ENCODE data around the gene ADCY2. TPM values are rescaled to one million over a fixed set of nuclear protein-coding genes. Genes with fewer than 3 reads are reported as not detected.

Gene ADCY2
- total RNA-seq, 1 experiment from 2014 or later = 0.34 TPM

DNA sequence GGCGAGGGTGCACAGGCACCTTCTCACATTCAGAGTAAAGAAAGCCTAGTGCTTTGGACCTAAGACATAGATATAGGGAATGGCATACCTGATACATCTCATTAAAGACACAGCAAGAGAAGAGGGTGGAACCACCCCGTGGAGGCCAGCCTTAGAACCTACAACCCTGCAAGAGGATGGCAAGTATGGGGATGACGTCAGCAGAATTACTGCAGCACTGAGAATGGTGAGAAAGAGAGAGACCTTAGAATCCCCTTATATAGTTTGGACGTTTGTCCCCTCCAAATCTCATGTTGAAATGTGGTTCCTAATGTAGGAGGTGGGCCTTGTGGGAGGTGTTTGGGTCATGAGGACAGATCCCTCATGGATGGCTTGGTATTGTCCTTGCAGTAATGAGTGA, 28.2 kb upstream of the ADCY2 start:
- no TSS peak for BruUV-seq (replicated peaks)
- H3K27ac ChIP-seq (ENCODE audit: low read depth, low read length, poor library complexity, severe bottlenecking) = no peak overlapping the region
- intact Hi-C loops (cut with micrococcal nuclease; ENCODE audit: unreplicated experiment) = no loop called here
- no peaks in the 10 kb centered on the region for H3K9me3 ChIP-seq (ENCODE audit: low read depth, low read length, poor library complexity, severe bottlenecking)
- POLR2A ChIA-PET (ENCODE audit: low non-redundant PET) = no interaction called here
- no peak overlapping the region for H3K4me3 ChIP-seq (ENCODE audit: low read depth, low read length, poor library complexity, severe bottlenecking)
- H3K27me3 ChIP-seq (replicated peaks; ENCODE audit: insufficient read depth, low read depth, low read length, poor library complexity) = no peaks in the 10 kb centered on the region
- H3K36me3 ChIP-seq (ENCODE audit: insufficient read depth, low read length, poor library complexity, severe bottlenecking) = no peaks in the 10 kb centered on the region
- no peak for DNase-seq (ENCODE audit: low spot score)
- TF ChIP-seq, protein P1, sequence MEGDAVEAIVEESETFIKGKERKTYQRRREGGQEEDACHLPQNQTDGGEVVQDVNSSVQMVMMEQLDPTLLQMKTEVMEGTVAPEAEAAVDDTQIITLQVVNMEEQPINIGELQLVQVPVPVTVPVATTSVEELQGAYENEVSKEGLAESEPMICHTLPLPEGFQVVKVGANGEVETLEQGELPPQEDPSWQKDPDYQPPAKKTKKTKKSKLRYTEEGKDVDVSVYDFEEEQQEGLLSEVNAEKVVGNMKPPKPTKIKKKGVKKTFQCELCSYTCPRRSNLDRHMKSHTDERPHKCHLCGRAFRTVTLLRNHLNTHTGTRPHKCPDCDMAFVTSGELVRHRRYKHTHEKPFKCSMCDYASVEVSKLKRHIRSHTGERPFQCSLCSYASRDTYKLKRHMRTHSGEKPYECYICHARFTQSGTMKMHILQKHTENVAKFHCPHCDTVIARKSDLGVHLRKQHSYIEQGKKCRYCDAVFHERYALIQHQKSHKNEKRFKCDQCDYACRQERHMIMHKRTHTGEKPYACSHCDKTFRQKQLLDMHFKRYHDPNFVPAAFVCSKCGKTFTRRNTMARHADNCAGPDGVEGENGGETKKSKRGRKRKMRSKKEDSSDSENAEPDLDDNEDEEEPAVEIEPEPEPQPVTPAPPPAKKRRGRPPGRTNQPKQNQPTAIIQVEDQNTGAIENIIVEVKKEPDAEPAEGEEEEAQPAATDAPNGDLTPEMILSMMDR (conservative IDR thresholded peaks at IDR 0.05; ENCODE audit: low read depth, low read length) = no peak
- TF ChIP-seq EZH2 (IDR thresholded peaks at IDR 0.05; ENCODE audit: borderline replicate concordance, low read depth, low read length, poor library complexity, severe bottlenecking) = no peak
- CTCF ChIA-PET = no interaction called here
- H3K4me1 ChIP-seq (ENCODE audit: insufficient read depth, low read length, poor library complexity, severe bottlenecking) = peaks cover 14% of the 10 kb centered on the region

- DNase-seq (ENCODE audit: low spot score) = no peak
- Histone ChIP-seq H3K36me3 (ENCODE audit: insufficient read depth, low read length, poor library complexity, severe bottlenecking) (no peaks in the 10 kb centered on the region), H3K4me3 (ENCODE audit: low read depth, low read length, poor library complexity, severe bottlenecking) (no peak overlapping the region), H3K27ac (ENCODE audit: low read depth, low read length, poor library complexity, severe bottlenecking) (no peak overlapping the region), H3K4me1 (ENCODE audit: insufficient read depth, low read length, poor library complexity, severe bottlenecking) (peaks cover 13% of the 10 kb centered on the region), H3K9me3 (ENCODE audit: low read depth, low read length, poor library complexity, severe bottlenecking) (no peaks in the 10 kb centered on the region), H3K27me3 (replicated peaks; ENCODE audit: insufficient read depth, low read depth, low read length, poor library complexity) (no peaks in the 10 kb centered on the region)
- TF ChIP-seq, protein P1 (conservative IDR thresholded peaks at IDR 0.05; ENCODE audit: low read depth, low read length) = no peak
- no peak for TF ChIP-seq EZH2 (IDR thresholded peaks at IDR 0.05; ENCODE audit: borderline replicate concordance, low read depth, low read length, poor library complexity, severe bottlenecking)
- ChIA-PET POLR2A (ENCODE audit: low non-redundant PET) (no interaction called here), CTCF (no interaction called here)
- intact Hi-C loops (cut with micrococcal nuclease; ENCODE audit: unreplicated experiment) = no loop called here
- no TSS peak for BruUV-seq (replicated peaks)
Measured at GRCh38 chr5:7372399-7372798, 23.5 kb upstream of the ADCY2 start.

- no peaks in the 10 kb centered on the region for H3K9me3 ChIP-seq (ENCODE audit: low read depth, low read length, poor library complexity, severe bottlenecking)
- no peaks in the 10 kb centered on the region for H3K27me3 ChIP-seq (replicated peaks; ENCODE audit: insufficient read depth, low read depth, low read length, poor library complexity)
- no TSS peak for BruUV-seq (replicated peaks)
- intact Hi-C loops (cut with micrococcal nuclease; ENCODE audit: unreplicated experiment) = no loop called here
- CTCF ChIA-PET = no interaction called here
- H3K27ac ChIP-seq (ENCODE audit: low read depth, low read length, poor library complexity, severe bottlenecking) = no peak overlapping the region
- TF ChIP-seq, protein P1 (conservative IDR thresholded peaks at IDR 0.05; ENCODE audit: low read depth, low read length) = no peak
- TF ChIP-seq EZH2 (IDR thresholded peaks at IDR 0.05; ENCODE audit: borderline replicate concordance, low read depth, low read length, poor library complexity, severe bottlenecking) = no peak
- peaks cover 22% of the 10 kb centered on the region for H3K4me1 ChIP-seq (ENCODE audit: insufficient read depth, low read length, poor library complexity, severe bottlenecking)
- no peak overlapping the region for H3K4me3 ChIP-seq (ENCODE audit: low read depth, low read length, poor library complexity, severe bottlenecking)
- POLR2A ChIA-PET (ENCODE audit: low non-redundant PET) = no interaction called here
- no peaks in the 10 kb centered on the region for H3K36me3 ChIP-seq (ENCODE audit: insufficient read depth, low read length, poor library complexity, severe bottlenecking)
- no peak for DNase-seq (ENCODE audit: low spot score)
Measured at GRCh38 chr5:7374186-7374585, 21.8 kb upstream of the ADCY2 start.
